SU-DHL-6 (cell line): ENCODE results near the gene RGS17.
"Not testable (repeated sequence)": the region's sequence is repeated elsewhere in the genome, so short reads cannot be mapped to it uniquely, and the experiment has no call there.

Experiments
- H2AFZ ChIP-seq: fragments of 200-600 bp; sonication (generic); 2 replicates; pipeline ENCODE4 v1.6.1; 2014; ENCODE audit warnings: low read depth, mild to moderate bottlenecking, moderate library complexity, mixed read lengths, antibody characterized with exemption, low read length; ENCODE audit not compliant: severe bottlenecking
- H3F3A ChIP-seq: fragments of 200-600 bp; shearing (Covaris generic); 2 replicates; pipeline ENCODE4 v1.6.0; 2016; ENCODE audit warnings: antibody characterized with exemption, mild to moderate bottlenecking; ENCODE audit not compliant: insufficient read depth
- H3K27ac ChIP-seq: fragments of 200-600 bp; sonication (generic); 2 replicates; pipeline ENCODE4 v1.5.1; 2016; ENCODE audit warnings: low read depth, mild to moderate bottlenecking, low read length, moderate library complexity, mixed read lengths
- H3K27me3 ChIP-seq: fragments of 200-600 bp; sonication (generic), shearing (Covaris generic); 2 replicates; pipeline ENCODE4 v1.6.0; 2014; ENCODE audit warnings: mild to moderate bottlenecking, low read length
- H3K36me3 ChIP-seq: fragments of 200-600 bp; sonication (generic); 2 replicates; pipeline ENCODE4 v1.6.1; 2014; ENCODE audit warnings: mild to moderate bottlenecking, low read length, mixed read lengths
- H3K4me2 ChIP-seq: fragments of 300-600, 200-600 bp; shearing (Covaris generic), sonication (generic); 2 replicates; pipeline ENCODE4 v1.6.0; 2014; ENCODE audit warnings: low read length, low read depth, mild to moderate bottlenecking; ENCODE audit not compliant: poor library complexity, severe bottlenecking
- H3K4me3 ChIP-seq: fragments of 200-600 bp; sonication (generic); 2 replicates; pipeline ENCODE4 v1.5.1; 2014; ENCODE audit warnings: antibody characterized with exemption, low read length, mild to moderate bottlenecking, mixed read lengths; ENCODE audit not compliant: insufficient read depth, poor library complexity, severe bottlenecking
- H3K79me2 ChIP-seq: fragments of 200-600 bp; sonication (generic); 2 replicates; pipeline ENCODE4 v1.6.1; 2014; ENCODE audit warnings: mild to moderate bottlenecking, low read length, moderate library complexity; ENCODE audit not compliant: insufficient read depth
- H3K9ac ChIP-seq: fragments of 200-600 bp; sonication (generic); 2 replicates; pipeline ENCODE4 v1.7.0; 2014; ENCODE audit warnings: mild to moderate bottlenecking, low read length
- H3K9me2 ChIP-seq: fragments of 200-600 bp; sonication (generic); replicated peaks from 2 replicates; pipeline ENCODE4 v1.6.1; 2014; ENCODE audit warnings: low read length; ENCODE audit not compliant: insufficient read depth
- H3K9me3 ChIP-seq: fragments of 200-600 bp; sonication (generic); 2 replicates; pipeline ENCODE4 v1.6.1; 2014; ENCODE audit warnings: low read length, mixed read lengths; ENCODE audit not compliant: insufficient read depth
- H4K20me1 ChIP-seq: fragments of 200-600 bp; sonication (generic); 2 replicates; pipeline ENCODE4 v1.6.1; 2014; ENCODE audit warnings: low read depth, mild to moderate bottlenecking, antibody characterized with exemption, low read length, moderate library complexity, mixed read lengths
- CTCF ChIP-seq: fragments of 200-600 bp; sonication (generic); IDR thresholded peaks from one replicate; pipeline ENCODE4 v1.5.1; 2017; ENCODE audit warnings: antibody characterized with exemption, mild to moderate bottlenecking, low read length, moderate library complexity; ENCODE audit not compliant: insufficient read depth, poor library complexity, severe bottlenecking
- EZH2phosphoT487 ChIP-seq: fragments of 200-600 bp; sonication (generic), shearing (Covaris generic); conservative IDR thresholded peaks from 2 replicates; pipeline ENCODE4 v1.6.1; 2018; ENCODE audit warnings: mild to moderate bottlenecking, antibody characterized with exemption, low read length, moderate library complexity, mixed read lengths

Gene RGS17

GRCh38 chr6:152986978-152987377, 144.1 kb downstream of the RGS17 start:
- TF ChIP-seq EZH2phosphoT487 (no peak), CTCF (no peak)
- Histone ChIP-seq H2AFZ (no peak overlapping the region), H3K9me2 (no peaks in the 10 kb centered on the region), H3F3A (peaks cover 15% of the 10 kb centered on the region), H3K4me2 (peak overlapping the region; percentile 24), H3K9ac (no peak overlapping the region), H3K79me2 (peaks cover 69% of the 10 kb centered on the region), H3K4me3 (no peak overlapping the region), H4K20me1 (peaks cover 5% of the 10 kb centered on the region), H3K27ac (no peak overlapping the region), H3K9me3 (no peaks in the 10 kb centered on the region), H3K36me3 (peaks cover 7% of the 10 kb centered on the region; the same call in 1 of the 2 replicates), H3K27me3 (no peaks in the 10 kb centered on the region)

- peak overlapping the region; percentile 95 for H3K27ac ChIP-seq
- not testable (repeated sequence) for H2AFZ ChIP-seq, H3F3A ChIP-seq, H3K27me3 ChIP-seq, H3K9me3 ChIP-seq, H3K9me2 ChIP-seq
- H4K20me1 ChIP-seq, result peaks cover 14% of the 10 kb centered on the region
- peak overlapping the region; percentile 98 for H3K4me2 ChIP-seq
- peak overlapping the region; percentile 96 for H3K4me3 ChIP-seq
- peak overlapping the region; percentile 100 for H3K9ac ChIP-seq
- peaks cover 69% of the 10 kb centered on the region for H3K79me2 ChIP-seq
- H3K36me3 ChIP-seq, result peaks cover 15% of the 10 kb centered on the region
Observed at GRCh38 chr6:152985300-152985699, 145.8 kb downstream of the RGS17 start.

- H3K9me3 ChIP-seq, result no peaks in the 10 kb centered on the region
- peaks cover 70% of the 10 kb centered on the region for H3K79me2 ChIP-seq
- peak overlapping the region; percentile 98 for H3K4me2 ChIP-seq
- H3K27ac ChIP-seq, result peak overlapping the region; percentile 95
- H3K9ac ChIP-seq, result peak overlapping the region; percentile 100
- peaks cover 23% of the 10 kb centered on the region for H3K36me3 ChIP-seq
- H2AFZ ChIP-seq, result peak overlapping the region; percentile 1
- no peak for TF ChIP-seq EZH2phosphoT487
- no peak for TF ChIP-seq CTCF
- H4K20me1 ChIP-seq, result peaks cover 22% of the 10 kb centered on the region
- H3K4me3 ChIP-seq, result peak overlapping the region; percentile 96
- no peaks in the 10 kb centered on the region for H3K9me2 ChIP-seq
- peaks cover 14% of the 10 kb centered on the region for H3F3A ChIP-seq
- H3K27me3 ChIP-seq, result no peaks in the 10 kb centered on the region
Observed at GRCh38 chr6:152984513-152984872, 146.6 kb downstream of the RGS17 start.

- no peaks in the 10 kb centered on the region for H3K27me3 ChIP-seq
- peak overlapping the region; percentile 98 for H3K4me2 ChIP-seq
- peak overlapping the region; percentile 95 for H3K27ac ChIP-seq
- TF ChIP-seq CTCF, result no peak
- TF ChIP-seq EZH2phosphoT487, result no peak
- H3K9ac ChIP-seq, result peak overlapping the region; percentile 100
- peaks cover 29% of the 10 kb centered on the region for H3K36me3 ChIP-seq
- H4K20me1 ChIP-seq, result peaks cover 29% of the 10 kb centered on the region
- H2AFZ ChIP-seq, result peak overlapping the region; percentile 37
- no peaks in the 10 kb centered on the region for H3K9me2 ChIP-seq
- peaks cover 76% of the 10 kb centered on the region for H3K79me2 ChIP-seq
- H3K9me3 ChIP-seq, result no peaks in the 10 kb centered on the region
- peaks cover 20% of the 10 kb centered on the region for H3F3A ChIP-seq
- H3K4me3 ChIP-seq, result peak overlapping the region; percentile 96
Observed at GRCh38 chr6:152983637-152984512, 147.2 kb downstream of the RGS17 start.
